GM21786 (cell line): ENCODE measurements around the gene TWNK.
"Not testable (repeated sequence)": the region's sequence is repeated elsewhere in the genome, so short reads cannot be mapped to it uniquely, and the experiment has no call there.

Source experiments
- ATAC-seq: cut with Tn5 transposase; IDR thresholded peaks from one replicate; pipeline ENCODE4 v1.9.1; 2021; ENCODE audit not compliant: unreplicated experiment

The TWNK gene

DNA sequence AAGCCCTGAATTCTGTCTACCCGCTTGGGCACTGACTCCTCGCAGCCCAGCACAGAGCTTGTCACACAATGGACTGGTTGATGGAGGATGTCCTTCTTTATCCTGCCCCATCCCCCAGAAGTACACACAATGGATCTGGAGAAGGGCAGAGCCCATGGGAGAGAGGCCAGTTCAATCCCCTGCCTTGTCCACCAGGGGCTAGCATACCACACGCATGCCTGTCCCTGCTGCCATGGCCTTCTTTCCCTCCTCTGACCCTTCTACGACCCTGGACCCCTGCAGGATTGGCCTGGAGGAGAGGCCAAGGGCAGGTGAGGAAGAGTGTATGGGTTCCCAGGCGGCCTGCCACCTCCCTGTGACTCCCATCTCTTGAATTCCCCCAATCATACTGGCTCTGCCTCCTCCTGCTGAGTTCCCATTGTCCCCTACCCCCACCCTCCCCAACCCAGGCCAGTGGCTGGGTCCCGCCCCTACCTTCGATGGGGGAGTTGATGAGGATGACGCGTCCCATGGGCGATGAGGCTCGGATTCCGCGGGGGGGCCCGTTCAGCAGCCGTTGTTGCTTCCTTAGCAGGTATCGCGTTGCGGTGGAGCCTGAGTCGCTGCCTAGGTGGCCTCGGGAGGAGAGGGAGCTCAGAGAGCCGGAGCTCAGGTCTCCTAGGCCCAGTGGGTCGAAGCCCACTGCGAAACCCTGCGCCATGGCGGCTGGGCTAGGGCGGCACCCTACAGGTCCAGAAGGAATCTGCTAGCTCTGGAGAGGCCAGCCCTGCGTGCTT is 42.4 kb downstream of the TWNK start:
- no peak for ATAC-seq

DNA sequence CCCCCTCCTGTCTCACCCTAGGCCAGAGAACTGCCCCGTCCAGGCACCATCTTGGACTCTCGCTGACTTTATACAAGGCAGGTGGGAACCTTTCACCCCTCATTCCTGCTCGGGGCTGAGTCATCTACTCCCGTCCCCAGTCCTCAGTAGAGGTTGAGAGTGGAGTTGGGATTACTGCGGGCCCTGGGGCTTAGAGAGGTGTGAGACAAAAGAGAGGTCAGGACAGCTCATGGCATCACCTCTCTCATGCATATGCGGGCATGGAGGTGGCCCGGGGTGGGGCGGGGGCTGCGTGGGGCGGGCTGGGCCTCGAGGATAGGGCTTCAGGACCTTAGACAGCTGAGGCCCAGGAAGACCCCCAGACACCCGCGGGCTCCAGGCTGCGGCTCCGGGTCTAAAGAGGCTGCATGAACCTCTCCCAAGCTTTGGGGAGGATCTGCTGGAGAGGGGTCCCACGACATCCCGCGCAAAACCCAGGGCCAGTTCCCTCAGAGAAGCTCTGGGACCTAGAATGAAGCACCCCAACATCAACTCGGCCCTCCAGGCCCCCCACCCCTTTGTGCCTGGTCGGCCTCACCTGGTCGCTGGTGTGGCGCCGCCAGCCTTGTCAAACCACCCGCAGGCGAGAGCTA is 43.3 kb downstream of the TWNK start:
- no peak for ATAC-seq

DNA sequence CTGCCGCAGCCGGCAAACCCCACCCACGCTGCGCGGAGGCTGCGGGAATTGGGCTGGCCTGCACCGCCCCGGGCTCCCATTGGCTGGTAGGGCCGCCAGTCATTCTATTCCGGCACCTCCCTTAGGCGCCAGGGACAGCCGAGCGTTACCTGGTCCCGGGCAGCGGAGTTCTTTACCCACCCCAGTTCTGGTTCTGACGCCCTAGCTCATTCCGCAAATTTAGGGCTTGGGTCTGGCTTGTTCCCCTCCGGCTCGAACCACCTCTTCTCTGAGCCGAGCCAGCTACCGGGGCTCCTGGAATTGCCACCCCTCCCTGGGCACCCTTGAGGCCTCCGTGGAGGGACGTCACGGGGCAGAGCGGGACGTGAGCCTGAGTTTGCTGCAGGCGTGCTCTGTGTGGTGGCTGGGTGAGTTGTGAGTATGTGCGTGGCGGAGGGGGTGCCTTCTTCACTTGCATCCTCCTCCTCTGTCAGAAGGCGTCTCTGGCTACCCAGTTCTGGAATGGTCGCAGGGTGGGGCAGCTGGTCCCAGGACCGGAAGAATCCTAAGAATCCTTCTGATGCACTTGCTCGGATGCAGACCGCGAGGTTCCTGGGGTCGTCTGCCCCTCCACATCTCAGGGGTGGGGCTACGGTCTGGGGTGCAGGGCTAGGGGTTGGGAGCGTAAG is 43.9 kb downstream of the TWNK start, which contains the start of the genes PDZD7 and SFXN3:
TSS of gene PDZD7 (minus strand) at position 2 of the 668 bp plus-strand sequence. CDS start 910 bp downstream, outside the sequence.
TSS of gene SFXN3 (plus strand) at position 107 of the 668 bp plus-strand sequence. CDS start 3,461 bp downstream, outside the sequence.
- ATAC-seq: peak; percentile 86

DNA sequence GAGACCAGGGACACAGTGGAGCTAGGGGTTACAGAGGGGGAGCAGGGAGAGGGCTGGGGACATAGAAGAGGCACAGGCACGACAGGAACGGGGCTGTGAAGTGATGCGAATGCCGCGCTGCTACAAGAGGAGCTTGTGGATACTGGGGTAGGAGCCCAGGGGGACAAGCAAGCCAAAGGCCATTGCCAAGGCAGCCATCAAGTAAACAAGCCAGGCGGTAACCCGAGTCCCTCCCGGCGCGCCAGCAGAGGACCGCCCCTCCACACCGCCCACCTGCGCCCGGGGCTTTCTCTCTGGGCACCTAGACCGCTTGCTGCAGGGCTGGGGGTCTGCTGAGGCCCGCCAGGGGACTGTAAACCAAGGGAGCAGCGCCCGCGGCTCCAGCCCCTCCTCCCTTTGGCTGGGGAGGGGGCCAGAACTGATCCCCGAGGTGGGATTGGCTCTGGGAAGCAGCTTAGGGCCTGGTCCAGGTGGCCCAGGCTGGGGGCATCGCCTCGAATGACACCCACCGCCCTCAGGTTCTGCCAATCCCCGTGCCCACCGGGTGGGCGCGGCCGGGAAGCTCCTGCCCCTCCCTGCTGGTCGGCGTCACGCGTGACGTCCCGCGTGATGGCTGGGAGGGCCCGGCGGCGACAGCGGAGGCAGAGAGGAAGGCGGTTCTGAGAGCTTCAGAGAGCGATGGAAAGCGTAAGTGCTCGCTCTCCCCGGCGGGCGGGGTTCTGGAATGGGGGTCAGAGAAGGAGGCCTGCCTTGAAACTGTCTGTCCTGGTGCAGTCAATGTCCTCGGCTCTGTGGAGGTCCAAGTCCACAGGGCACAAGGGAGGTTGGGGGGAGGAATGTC is 44.7 kb downstream of the TWNK start:
- ATAC-seq: no peak

DNA sequence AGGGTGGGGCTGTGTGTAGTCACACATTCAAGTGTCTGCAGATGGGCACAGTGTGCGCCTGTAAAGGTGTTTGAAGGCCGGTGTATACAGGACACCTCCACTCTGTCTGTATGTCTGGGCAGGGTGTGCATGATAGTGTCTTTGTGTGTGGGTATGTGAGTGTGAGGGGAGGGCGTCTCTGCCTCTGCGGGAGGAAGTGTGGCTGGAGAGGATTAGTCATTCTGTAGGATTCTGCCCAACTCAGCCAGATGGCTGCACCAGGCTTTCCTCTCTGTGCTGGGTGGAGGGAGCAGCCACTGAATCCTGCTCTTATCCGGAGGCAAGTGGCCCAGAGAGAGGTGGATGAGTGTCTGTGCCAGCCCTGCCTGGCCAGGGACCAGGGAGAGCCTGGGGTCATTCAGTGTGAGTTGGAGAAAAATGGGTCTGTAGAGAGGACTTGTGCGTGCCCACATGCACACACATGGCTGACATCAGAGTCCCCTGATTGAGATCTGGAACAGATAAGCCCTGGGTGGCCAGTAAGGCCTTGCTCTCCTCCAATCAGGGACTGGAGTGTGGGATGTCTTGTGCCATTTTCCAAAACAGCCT is 45.4 kb downstream of the TWNK start:
- no peak for ATAC-seq

DNA sequence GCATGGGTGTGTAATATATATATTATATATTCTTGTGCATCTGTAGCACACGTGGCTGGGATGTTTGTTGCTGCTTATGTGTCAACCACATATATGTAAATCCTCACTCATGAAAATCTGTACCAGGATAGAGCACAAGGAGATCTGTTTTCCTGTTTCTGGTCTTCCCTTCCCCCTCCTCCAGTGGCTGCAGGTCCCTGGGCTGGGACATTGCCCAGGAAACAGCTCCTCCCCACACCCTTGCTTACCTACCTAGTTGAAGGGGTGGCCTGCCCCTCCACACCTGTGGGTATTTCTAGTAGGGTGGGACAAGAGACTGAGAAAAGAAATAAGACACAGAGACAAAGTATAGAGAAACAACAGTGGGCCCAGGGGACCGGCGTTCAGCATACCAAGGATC is 45.9 kb downstream of the TWNK start:
- ATAC-seq: no peak

DNA sequence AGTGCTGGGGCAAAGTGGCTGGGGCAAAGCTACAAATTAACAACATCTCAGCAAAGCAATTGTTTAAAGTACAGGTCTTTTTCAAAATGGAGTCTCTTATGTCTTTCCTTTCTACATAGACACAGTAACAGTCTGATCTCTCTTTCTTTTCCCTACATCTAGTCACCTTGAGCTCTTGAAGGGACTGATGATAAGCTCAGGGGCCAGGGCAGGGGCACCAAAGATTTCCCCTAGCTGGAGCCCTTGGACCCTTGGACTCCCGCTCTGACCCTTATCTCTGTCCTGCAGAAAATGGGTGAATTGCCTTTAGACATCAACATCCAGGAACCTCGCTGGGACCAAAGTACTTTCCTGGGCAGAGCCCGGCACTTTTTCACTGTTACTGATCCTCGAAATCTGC is 47.1 kb downstream of the TWNK start:
- ATAC-seq: not testable (repeated sequence)

DNA sequence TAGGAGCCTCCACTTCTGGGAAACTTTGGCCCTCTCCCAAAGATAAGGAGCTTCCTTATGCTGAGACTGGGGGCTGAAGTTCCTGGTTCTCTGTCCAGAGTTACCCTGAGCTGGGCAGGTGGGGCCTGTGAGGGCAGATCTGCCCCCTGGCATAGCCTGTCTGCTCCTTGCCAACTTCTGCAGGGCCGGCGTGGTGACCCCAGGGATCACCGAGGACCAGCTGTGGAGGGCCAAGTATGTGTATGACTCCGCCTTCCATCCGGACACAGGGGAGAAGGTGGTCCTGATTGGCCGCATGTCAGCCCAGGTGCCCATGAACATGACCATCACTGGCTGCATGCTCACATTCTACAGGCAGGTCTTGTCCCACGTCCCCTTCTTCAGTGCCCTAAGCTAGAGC is 48.0 kb downstream of the TWNK start:
- ATAC-seq: no peak

DNA sequence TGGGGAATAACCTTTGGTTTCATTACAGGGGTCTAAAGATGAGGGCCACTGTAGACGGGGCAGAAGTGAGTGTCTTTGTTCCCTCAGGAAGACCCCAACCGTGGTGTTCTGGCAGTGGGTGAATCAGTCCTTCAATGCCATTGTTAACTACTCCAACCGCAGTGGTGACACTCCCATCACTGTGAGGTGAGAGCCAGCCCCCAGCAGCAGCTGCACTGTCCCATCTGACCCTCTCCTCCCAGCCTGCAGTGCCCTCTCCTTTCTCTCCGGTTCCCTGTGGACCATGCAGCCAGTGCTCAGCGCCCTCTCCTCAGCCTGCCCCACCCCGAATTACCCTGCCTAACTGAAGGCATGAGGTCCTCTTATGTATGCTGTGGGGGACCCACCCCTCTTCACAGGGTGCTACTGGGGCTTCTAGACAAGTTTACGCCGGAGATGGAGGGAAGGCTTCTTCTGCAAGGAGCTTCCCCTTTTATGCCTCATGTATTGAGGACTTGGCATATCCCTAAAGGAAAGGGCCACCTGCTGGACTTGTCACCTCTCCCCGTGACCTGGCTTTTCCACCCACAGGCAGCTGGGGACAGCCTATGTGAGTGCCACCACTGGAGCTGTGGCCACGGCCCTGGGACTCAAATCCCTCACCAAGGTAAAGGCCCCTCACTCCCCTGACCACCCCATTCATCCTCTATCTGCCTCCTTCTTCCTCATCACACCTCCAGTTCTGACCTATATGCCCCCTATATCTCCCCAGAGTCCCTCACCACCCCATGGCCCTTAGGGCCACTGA is 48.8 kb downstream of the TWNK start:
- no peak for ATAC-seq

DNA sequence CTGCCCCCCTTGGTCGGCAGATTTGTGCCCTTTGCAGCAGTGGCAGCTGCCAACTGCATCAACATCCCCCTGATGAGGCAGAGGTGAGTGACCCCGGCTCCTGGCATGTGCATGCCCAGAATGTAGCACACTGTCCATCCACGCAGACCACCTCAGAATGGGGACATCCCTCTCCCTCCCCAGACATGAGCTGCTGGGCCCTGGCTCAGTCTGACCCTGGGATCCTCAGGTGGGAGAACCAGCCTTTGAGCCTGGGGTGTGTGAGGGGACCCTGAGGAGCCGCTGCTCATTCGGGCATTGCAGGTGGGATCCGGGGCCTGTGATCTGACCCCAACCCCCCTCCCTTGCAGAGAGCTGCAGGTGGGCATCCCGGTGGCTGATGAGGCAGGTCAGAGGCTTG is 49.4 kb downstream of the TWNK start:
- ATAC-seq: no peak

DNA sequence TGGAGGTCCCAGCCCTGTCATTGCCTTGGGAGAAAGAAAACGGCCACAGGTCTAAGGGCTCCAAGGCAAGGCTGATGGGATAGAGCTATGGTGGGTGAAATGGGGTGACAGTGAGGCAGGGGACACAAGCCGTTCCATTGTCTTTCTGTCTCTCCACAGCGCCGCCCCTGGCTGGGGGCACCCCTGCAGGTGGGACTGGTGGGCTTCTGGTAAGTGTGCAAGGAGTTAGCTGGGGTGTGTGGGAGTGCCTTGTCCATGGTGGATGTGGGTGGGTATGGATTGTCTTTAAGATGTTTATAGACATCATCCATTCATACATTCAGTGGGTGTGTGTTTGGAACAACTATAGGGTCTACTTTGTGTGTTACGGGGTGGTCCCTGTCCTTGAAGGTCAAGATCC is 51.1 kb downstream of the TWNK start:
- ATAC-seq: no peak

DNA sequence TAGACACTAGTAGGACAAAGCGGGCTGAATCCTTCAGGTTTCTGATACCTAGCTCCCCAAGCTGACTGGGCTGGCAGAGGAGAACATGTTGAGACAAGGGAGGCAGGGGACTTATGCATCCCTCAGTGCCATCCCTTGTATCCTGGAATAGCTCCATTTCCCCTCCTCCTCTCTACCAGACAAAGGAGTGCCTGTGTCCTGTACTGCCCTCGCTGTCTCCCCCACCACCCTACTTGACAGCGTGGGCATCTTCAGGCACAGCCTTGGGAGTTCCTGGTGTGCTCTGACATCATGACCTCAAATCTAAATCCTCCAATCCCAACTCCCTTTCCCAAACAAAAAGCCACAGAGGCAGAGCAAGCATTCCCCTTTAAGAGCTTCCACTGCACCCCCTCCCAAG is 52.7 kb downstream of the TWNK start:
- no peak for ATAC-seq

DNA sequence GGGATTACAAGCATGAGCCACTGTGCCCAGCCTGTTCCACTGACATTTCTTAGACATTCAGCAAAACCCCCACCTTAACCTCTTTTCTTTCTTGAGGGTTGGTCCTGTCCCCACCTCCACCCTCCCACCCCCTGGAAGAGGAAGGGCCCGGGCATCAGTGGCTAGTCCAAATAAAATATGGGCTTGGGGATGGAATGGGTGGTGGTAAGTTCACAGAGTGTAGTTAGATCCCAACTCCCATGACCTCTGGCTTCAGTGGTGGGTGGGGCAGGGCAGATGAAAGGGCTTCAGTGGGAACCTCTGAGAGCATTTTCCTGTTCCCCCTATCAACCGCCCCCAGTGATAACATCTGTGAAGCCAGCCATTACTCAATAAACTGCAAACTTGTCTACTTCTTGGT is 53.5 kb downstream of the TWNK start:
- ATAC-seq: no peak

DNA sequence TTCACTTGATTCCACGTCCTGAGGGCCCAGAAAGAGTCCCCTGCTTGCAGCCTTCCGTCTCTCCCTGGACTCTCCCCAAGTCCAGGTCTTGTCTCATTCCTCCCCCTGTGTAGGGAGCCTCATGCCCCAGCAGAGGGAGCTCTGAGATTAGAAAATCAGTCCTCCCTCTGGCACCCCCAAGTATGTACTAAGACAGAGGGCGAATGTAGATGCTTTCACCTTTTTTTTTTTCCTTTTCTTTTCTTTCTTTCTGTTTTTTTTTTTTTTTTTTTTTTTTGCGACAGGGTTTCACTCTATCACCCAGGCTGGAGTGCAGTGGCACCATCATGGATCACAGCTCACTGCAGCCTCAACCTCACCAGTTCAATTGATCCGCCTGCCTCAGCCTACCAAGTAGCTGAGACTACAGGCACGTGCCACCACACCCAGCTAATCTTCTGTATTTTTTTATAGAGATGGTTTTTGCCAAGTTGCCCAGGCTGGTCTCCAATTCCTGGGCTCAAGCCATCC is 54.0 kb downstream of the TWNK start:
- ATAC-seq: no peak

DNA sequence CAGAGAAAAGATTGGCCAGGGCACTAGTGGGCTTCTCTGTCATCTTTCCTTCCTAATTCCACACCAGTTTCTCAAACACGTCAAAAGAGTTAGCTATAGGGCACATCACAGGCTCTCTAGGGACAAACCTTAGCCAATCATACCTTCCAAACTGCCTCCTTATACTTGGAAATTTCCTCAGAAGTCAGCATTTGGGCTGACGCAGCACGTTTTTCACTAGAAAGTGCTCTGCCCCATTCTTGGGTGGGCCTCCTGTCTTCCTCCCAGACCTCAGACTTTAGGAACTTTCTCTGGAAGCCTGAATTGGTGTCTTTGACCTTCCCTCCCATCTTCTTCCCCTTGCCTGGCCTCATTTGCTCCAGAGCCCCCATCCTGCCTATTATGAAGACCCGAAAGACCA is 54.8 kb downstream of the TWNK start:
- no peak for ATAC-seq

DNA sequence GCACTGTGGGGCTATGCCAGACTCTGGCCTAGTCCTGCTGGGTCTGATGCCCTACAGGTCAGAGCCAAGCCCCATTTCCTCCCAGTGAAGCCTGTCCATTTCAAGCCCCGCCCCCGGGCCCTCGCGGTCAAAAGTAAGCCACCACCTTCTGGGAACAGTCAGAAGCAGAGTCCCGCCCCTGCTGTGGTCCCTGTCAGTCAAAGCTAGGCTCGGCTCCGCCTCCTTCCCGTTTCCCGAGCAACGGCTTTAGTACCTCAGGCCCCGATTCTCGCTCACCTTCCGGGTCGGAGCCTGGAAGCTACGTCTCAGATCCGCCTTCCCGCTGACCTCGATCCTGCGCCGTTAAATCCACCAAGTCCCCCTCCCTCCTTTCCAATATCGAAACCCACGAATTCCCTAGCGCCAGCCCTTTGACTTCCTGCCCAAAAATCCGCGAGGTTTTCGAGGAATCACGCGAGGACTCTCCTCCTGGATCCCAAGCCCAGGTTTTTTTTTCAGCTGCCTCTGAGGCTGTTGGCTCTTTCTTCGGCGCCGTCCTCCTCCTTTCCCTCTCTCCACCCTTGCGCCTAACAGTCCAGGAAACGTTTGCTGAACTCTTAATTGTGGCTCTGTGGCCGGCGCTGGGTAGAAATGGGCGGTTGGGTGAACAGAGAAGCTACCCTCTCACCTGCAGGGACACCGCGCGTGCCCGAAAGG is 55.5 kb downstream of the TWNK start:
- peak; percentile 97 for ATAC-seq

DNA sequence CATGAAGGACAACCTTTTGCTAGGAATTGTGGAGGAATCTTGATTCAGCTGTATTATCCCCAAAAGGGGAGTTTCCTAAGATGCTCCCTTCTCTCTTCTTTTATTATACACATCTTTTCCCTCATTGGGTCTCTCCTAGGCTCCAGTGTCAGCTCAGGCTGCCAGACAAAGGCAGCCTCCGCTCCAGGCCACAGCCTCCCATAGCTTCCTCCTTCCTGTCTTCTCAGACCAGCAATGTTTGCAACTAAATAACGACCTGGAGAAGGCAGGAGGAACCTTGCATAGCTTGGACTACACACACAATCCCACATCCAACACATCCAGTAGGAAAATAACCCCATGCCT is 56.0 kb downstream of the TWNK start:
- ATAC-seq: no peak
